Measurements from ENCODE around the gene BSDC1.

GRCh38 chr1:32427264-32427963 is 33.2 kb upstream of the BSDC1 start:
- TF ChIP-seq CTCF (IDR thresholded peaks at IDR 0.05; ENCODE audit: low read length), result no peak
- no peak for TF ChIP-seq EZH2 (IDR thresholded peaks at IDR 0.05; ENCODE audit: borderline replicate concordance, low read length)

Data from OCI-LY1 (cell line).